Measurements from ENCODE around the gene ITPRIP.
A peak's percentile ranks its signal among the peaks of the same experiment; 100 is the strongest.

Gene ITPRIP

GRCh38 chr10:104337985-104338735 lies at the start of gene ITPRIP:
ITPRIP (minus strand) TSS chr10:104338465; CDS start chr10:104316051, 22,414 bp downstream.
- peak; percentile 81 for DNase-seq

DNA sequence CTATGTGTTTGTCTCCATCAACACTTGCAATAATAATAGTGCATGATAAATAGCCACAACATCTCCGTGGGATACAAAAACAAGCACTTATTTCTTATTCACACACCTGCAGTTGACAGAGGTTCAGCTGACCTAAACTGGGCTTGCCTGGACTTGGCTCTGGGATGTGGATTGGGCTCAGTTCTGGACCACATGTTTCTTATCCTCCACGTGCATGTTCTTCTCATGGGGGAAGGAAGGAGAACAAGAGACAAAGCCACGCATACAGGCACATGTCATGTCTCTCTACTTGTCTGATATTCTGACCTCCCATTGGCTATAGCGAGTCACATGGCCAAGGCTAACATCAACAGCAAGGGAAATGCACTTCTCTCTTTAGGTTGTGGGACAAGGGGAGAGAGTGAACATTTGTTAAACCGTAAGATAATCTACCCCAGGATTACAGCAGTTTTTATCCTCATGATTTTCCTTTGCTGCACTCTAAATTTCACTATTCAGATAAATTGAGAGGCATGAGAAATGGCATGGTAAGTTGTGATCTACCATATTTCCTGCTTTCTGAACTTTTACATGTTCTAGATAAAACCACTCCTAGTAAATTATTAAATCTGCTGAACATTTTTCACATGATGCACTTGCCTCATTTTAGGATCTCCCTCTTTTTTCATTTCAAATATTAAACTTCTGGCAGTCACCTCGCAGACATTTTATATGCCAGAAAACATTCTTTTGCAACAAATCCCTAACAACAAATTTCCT lies 49.0 kb upstream of the ITPRIP start:
- no peak for DNase-seq

- no peak for DNase-seq
Measured at GRCh38 chr10:104380336-104380735, 42.1 kb upstream of the ITPRIP start.

GRCh38 chr10:104376784-104377300 lies 38.6 kb upstream of the ITPRIP start:
- no peak for DNase-seq

DNA sequence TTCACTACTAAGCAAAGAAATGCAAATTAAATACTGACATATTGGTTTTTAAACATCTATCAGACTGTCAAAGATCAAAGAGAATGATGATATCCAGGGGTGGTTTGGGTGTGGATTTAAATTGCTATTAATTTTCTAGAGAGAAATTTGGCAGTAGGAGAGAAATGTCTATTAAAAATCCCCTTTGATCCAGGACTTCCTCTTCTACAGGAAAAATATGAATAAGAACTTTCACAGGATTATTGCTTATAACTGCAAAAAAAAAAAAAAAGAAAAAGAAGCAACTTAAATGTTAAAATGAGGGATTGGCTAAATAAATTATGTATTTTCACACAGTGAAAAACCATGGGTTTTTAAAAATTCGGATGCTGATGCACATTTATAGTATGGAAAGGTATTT lies 36.3 kb upstream of the ITPRIP start:
- no peak for DNase-seq

GRCh38 chr10:104371753-104372152 lies 33.5 kb upstream of the ITPRIP start:
- DNase-seq: no peak

GRCh38 chr10:104368381-104368780 lies 30.1 kb upstream of the ITPRIP start:
- no peak for DNase-seq

DNA sequence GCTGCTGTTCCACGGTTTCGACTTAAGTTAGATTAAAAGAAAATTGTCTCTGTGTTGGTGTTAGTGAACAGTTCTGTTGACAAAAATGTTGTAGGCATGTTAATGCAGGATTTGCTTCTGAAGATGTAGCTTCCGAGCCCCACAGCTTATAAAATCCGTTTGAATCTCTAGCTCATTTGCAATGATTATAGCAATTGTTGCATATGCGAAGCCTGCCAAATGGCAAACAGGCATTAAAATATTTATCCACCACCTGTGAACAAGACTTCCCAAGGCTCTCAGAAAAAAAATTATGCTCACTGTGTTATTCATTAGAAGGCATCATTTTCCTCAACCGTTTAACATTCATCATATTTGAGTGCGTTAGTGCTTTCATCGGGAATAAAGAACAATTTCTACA lies 29.6 kb upstream of the ITPRIP start:
- DNase-seq: no peak

- no peak for DNase-seq
Measured at GRCh38 chr10:104359811-104360210, 21.5 kb upstream of the ITPRIP start.

GRCh38 chr10:104353325-104354048 lies 15.2 kb upstream of the ITPRIP start, which contains the start of gene CFAP58:
CFAP58 (plus strand) TSS chr10:104353833; CDS start chr10:104353898, 65 bp downstream.
- DNase-seq: peak; percentile 96

DNA sequence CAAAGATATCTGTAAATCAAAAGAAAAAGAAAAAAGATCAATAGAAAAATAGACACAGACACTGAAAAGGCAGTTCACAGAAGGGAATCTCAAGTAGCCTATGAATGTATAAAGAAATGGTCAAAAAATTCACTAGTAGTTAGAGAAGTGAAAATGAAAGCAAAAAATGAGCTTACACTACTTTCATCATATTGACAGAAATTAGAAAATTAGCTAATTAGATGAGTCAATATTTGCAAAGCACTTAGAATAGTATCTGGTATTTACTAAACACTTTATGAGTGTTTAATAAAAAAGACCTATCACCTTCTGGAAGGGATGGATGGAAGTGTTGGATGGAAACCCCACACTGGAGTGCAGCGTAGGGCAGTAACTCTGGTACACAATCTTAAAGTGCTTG lies 13.7 kb upstream of the ITPRIP start:
- DNase-seq: peak; percentile 26

DNA sequence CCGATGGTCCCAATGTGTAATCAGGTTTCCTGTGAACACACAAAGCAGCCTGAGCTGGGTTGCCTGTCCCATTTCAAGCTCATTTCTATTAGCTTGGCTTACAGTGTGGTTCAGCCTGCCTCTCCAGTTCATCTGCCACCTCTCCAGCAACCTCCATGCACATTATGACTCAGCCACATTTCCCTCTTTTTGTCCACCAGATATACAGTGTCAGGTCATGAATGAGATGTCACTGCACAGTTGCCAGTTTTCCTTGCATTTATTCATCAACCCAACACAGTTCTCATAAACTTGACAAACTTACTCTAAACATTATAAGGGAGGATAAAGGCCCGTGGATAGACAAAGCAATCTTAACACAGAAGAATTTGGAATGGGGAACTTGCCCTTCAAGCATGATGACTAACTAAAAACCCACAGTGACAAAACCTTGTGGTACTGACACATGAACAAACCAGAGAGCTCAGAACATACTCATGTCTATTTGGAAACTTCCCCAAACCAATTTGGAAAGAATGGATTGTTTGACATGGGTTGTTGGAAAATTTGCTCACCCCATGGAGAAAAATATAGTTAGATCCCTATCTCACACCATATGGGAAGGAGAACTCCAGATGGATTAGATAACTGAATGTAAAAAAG lies 12.9 kb upstream of the ITPRIP start:
- DNase-seq: peak; percentile 64

GRCh38 chr10:104350127-104350635 lies 11.9 kb upstream of the ITPRIP start:
- peak; percentile 70 for DNase-seq

DNA sequence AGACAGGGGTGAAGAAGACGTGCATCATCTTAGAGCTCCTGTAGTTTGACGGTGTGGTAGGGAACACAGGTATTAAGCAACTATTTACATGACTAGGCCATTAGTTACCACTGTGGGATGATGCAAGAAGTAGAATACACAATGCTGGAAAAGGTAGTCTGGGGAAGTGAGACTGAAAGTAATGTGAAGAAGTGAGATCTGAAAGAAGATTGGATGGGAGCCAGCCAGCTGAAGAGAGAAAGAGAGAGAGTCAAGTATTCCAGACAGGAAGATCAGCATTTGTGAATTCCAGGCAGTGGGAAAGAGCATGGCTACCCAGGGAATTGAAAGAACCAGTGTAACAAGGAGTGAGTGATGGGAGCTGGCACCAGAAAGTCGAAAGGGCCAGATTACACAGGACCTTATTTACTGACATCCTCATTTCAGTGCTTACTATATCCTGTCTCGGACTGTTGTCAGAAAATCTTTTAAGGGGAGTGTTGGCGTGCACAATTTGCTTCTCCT lies 11.4 kb upstream of the ITPRIP start:
- peak; percentile 26 for DNase-seq

- no peak for DNase-seq
Measured at GRCh38 chr10:104348601-104349000, 10.3 kb upstream of the ITPRIP start.

DNA sequence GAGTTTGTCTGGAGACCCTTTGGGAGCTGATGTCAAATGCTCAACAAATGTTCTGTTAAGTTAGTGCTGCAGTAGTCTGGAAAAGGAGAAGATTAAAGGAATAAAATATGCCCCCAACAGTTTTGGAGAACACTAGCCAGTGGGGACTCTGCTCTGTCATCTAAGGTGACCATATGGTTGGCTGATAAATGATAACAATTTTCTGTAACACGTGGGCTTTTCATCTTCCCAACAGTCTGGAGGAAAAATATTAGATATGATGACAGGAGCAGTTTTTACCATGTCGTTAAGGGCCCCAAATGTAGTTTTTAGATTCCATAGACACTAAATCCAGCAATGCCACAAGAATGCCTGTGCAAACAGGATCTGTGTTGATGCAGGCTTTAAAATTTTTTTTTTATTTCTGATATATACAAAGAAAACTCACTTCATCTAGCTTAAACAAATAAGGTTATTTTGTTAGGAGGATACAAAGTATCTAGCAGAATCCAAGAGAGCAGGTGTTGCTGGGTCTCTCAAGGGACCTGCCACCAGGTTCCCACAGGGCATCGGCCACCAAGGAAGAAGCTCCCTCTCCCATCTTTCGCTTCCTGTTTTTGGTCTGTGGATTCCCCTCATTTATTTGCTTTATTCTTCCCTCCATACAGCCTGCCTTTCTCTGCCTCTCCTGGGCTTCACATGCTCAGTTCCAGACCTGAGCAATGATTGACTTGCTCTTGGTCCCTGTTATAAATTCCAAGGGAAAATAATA lies 9.2 kb upstream of the ITPRIP start:
- DNase-seq: no peak

GRCh38 chr10:104345941-104346340 lies 7.7 kb upstream of the ITPRIP start:
- peak; percentile 35 for DNase-seq

DNA sequence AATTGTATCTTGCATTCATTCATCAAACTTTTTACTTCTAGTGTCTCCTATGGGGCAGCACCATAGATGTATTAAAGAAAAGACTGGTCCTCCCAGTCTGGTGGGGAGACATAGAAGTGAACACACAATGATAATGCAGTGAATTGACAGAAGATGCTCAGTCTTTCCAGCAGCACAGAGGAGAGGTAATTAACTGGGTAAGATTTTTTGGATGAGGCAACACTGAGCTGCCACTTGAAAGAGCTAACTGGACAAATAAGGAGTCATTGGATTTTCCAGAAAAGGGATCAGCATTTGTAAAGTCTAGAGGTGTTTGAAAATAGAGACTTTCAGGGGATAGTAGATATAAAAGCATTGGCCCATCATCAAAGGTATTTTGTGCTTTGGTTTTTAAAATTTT lies 7.2 kb upstream of the ITPRIP start:
- DNase-seq: no peak

DNA sequence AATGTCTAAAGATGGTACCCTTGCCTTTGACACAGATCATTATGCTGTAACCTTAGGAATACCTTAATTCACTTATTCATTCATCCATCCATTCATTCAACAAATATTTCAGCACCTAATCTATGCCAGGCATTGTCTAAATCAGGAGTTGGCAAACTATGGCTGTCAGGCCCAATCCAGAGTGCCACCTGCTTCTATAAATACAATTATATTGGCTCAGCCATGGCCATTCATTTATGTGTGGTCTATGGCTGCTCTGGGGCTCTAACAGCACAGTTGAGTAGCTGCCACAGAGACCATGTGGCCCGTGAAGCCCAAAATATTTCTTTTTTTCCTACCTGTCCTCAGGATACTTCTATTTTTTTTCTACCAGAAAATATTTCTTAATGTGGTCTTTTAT lies 6.0 kb upstream of the ITPRIP start:
- DNase-seq: no peak

- no peak for DNase-seq
Measured at GRCh38 chr10:104342941-104343411, 4.7 kb upstream of the ITPRIP start.

DNA sequence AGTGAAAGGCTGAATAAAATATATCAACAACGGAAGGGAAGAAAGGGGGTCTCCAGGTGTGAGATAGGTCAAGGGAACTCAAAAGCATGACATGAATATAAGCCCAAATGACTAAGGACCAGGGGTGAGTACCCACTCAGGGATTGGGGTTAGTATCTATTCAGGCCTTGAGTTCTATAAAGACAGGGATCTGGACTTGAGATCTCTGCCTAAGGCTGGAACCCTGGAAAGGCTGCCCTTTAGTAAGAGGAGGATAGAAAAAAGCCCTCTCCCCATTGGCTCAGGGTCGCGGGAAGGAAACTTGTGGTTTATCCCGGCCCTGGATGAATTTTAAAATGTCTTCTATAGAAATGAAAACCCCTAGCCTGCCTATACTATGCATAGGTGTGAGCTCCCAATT lies 2.4 kb upstream of the ITPRIP start:
- DNase-seq: no peak
